ENCODE data around the gene GPR55. TPM values are rescaled to one million over a fixed set of nuclear protein-coding genes. Genes with fewer than 3 reads are reported as not detected.
A peak's percentile ranks its signal among the peaks of the same experiment; 100 is the strongest.

Gene GPR55
- total RNA-seq, 1 experiment from 2014 or later = 0.05 TPM

DNA sequence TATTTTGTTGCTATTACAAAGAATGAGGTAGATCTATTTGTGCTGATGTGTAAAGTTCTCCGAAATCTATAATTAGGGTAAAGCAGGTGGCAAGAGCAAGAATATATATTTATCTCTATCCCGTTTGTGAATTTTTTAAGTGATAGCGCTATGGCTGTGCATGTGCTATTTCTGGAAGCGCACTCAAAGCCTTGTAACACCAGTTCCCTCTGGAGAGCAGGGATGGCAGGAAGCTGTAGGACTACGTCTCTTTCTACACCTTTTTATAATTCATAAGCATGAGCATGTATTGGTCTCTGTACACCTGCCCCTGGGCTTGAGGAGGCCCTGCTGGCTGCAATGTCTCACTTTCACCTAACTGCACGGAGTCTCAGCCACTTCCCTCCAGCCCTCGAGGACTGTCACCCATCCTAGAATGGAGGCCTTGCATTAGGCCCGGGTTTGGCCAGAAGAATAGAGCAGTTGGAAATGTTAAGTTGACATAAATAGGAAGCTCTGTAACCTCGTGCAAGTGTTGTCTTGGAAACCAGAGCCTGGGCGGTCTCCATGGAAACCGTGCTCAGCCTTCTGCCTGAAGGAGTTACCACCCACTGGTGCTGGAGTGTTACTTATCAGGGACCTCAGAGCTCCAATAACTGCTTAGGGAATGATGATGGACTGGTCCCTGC, 39.4 kb downstream of the GPR55 start:
- DNase-seq (ENCODE audit: low read depth) = no peak

DNA sequence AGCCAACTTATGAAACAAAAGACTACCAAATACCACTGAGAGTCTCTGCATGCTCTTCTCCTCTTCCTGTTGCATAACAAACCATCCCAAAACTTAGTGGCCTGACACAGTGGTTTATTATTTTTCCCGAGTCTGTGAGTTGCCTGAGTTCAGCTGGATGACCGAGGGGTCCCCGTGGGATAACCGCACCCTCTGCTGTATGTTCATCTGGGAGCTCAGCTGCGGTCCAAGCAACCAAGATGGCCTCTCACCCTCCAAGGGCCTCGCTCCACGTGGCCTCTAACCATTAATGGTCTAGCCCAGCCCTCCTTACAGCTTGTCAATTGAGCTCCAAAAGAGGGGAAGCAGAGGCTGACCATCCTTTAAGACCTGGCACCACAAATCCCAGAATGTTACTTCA, 43.2 kb downstream of the GPR55 start:
- DNase-seq (ENCODE audit: low read depth) = no peak

- DNase-seq (ENCODE audit: low read depth) = no peak
Measured at GRCh38 chr2:230879891-230880290, 45.2 kb downstream of the GPR55 start.

DNA sequence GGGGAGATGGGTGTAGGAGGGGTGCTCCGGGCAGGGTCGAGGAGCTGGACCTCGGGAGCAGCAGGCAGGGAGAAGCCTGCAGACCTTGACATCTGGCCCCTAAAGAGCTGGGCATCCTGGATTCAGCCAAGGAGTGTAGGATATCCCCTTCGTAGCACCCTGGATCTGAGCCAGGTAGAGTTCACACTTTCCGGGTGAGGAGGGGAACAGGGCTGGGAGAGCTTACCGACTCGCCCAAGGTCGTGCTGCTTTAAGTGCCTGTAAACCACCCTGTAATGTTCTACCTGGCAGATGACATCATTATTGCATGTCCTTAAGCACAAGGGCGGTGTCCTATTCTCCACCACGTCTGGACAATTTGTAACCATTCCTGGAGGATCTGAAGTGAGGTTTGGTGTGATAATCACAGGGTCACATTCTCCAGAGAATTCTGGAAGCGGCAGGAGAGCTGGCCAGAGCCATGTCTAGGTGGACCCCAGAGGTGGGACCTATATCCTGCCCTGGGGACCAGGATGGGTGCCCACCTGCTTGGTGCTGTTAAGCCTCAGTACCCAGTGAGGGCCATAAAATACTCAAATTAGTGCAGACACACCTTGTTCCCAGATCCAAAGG, 45.7 kb downstream of the GPR55 start:
- no peak for DNase-seq (ENCODE audit: low read depth)

DNA sequence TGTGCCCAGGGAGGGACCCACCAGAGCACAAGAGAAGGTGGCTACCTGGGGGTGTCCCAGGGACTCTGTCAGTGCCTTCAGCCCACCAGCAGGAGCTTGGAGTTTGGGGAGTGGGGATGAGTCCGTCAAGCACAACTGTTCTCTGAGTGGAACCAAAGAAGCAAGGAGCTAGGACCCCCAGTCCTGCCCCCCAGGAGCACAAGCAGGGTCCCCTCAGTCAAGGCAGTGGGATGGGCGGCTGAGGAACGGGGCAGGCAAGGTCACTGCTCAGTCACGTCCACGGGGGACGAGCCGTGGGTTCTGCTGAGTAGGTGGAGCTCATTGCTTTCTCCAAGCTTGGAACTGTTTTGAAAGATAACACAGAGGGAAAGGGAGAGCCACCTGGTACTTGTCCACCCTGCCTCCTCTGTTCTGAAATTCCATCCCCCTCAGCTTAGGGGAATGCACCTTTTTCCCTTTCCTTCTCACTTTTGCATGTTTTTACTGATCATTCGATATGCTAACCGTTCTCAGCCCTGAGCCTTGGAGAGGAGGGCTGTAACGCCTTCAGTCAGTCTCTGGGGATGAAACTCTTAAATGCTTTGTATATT, 46.3 kb downstream of the GPR55 start:
- DNase-seq (ENCODE audit: low read depth) = no peak

GRCh38 chr2:230877759-230878598, 47.1 kb downstream of the GPR55 start:
- DNase-seq (ENCODE audit: low read depth) = peak; percentile 56

GRCh38 chr2:230877116-230877758, 47.8 kb downstream of the GPR55 start:
- no peak for DNase-seq (ENCODE audit: low read depth)

GRCh38 chr2:230875347-230876315, 49.4 kb downstream of the GPR55 start:
- no peak for DNase-seq (ENCODE audit: low read depth)

DNA sequence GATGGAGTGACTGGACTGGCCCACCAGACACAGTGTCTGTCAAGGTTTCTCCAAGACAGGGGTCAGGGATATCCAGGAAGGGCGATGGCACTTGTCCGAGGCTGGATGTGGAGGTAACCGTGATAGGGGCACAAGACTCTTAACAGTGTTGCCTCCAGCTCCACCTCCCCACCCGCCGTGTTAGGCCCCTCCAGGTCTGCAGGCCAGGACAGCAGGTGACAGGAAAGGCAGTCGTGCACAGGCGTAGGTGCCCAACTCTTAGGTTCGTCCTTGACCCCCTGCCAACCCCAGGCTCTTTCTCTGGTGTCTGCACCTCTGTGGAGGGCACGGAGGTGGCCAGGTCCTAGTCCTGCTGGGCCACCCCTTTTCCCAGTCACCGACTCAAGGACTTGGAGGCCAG, 50.2 kb downstream of the GPR55 start:
- no peak for DNase-seq (ENCODE audit: low read depth)

GRCh38 chr2:230874456-230874855, 50.6 kb downstream of the GPR55 start:
- no peak for DNase-seq (ENCODE audit: low read depth)

DNA sequence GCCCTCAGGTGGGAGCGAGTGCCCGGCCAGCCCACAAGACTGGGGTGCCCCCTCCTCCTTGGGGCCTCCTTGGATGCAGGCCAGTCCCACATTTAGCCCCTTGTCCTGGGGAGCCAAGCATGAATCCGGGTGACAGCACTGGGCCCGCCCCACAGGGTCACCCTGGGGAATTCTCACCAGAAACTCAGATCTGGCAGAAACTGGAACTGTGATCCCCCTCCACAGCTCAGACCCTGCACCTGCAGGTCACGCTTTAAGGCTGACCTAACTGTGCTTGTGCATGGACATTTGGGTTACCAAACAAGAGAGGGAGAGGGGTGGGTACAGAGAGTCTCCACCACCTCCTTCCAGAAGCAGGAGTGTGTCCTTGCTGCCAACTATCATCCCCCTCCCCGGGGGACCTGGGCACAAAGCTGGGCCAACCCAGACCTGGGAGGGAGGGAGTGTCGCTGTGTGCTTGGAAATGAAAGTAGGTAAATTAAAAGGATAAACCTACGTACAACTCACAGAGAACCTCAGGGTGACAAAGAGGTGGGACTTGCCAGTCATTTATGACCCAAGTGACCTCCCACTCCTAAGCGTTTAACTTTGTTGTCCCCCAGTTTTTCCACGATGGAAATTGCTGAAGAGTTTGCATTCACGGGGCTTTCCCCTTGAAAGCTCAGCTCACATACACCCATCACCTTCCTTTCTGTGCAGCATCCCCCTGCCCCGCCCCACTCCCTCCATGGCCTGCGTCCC, 51.2 kb downstream of the GPR55 start:
- DNase-seq (ENCODE audit: low read depth) = no peak

DNA sequence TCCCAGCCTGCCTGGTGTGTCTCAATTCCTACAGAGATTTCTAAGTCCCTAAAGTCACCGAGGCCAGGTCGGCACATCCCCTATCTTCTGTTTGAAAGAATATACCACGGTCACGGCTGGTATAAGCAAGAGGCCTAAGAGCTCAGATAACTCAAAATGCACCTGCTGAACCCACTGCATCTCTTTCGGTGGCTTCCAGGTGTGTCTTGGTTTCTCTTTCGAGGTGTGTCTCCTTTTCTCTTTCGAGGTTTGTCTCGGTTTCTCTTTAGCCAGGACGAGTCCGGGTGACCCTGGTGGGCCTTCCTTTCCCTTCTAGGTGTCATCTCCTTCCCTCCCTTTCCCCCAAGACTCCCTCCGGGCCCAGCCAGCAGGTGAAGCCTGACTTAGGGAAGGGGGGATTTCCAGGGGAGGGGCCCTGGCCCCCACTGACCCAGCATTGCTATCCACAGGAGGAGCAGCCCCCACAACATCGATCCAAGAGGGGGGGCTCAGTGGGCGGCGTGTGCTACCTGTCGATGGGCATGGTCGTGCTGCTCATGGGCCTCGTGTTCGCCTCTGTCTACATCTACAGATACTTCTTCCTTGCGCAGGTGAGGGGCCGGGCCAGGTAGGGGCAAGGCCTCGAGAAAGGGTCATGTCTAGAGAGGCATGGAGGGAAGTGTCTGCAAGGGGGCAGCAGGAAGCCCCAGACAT, 51.9 kb downstream of the GPR55 start:
- no peak for DNase-seq (ENCODE audit: low read depth)

GRCh38 chr2:230872151-230872967, 52.7 kb downstream of the GPR55 start:
- no peak for DNase-seq (ENCODE audit: low read depth)

GRCh38 chr2:230871361-230872150, 53.5 kb downstream of the GPR55 start:
- DNase-seq (ENCODE audit: low read depth) = no peak

GRCh38 chr2:230870544-230871360, 54.3 kb downstream of the GPR55 start:
- no peak for DNase-seq (ENCODE audit: low read depth)

DNA sequence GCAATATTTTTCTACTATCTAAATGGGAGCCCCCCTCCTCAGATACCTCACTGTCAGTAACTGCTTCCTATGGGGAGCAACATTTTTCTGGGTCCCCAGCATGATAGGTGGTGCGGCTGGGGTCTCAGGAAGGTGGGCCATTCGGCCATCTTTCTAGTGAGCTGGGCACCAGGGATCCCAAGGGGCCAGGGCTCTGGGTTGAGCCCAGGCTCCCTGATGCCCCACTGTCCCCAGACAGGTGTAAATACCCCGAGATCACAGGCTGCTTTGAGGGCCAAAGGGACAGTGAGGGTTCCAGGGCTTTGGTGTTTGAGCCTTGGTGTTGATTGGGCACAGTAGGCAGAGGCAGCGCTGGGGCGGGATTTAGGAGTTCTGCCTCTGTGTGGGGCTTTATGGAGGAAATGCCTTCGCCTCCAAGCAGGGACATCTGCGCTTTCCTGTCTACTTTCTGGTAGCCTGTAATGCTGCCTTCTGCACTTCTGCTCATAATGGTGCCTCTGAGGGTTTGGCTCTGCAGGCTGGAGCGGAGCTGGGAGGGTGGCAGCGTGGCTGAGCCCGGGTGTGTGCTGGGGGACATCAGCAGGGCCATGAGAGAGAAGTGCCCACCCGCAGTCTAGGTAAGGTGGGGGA, 55.0 kb downstream of the GPR55 start:
- no peak for DNase-seq (ENCODE audit: low read depth)

Data from HT1080 (cell line).